Medulla oblongata (tissue), 1 donor: ENCODE results near the gene PRR16.

Source experiments
- DNase-seq: peaks from one replicate; pipeline ENCODE4 v3.0.0-alpha.2; 2015; ENCODE audit errors: extremely low spot score

PRR16 gene

DNA sequence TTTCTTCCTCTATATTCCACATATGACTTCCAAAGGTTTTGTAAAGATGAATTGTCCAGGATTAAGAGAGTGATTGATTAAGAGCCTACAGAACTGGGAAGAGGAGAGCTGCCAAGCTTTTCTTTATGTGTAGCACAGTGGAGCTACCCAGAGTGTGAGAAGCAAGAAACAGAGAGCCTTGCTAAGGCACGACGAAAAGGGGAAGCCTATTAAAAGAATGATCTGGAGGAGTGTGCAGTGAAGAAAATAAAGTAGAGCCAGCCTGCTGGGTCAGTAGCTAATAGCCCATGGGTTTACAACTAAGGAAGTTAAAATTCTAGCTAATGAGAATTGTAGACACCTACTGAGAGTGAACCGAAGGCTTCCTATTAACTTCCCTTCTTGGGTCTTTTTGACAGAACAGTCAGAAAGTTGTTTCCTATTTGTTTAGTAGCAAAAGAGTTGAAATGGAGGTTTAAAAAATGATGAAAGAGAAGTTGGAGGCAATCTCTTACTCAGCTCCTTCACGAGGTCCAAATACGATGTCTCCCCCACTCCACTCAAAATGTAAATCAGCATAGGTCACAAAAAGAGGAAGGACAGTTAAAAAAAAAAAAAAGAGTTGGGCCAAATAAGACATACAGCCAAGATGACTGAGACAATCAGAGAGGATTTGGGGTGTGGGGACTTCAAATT, 957 bp upstream of the PRR16 start:
- peak; percentile 18 for DNase-seq

DNA sequence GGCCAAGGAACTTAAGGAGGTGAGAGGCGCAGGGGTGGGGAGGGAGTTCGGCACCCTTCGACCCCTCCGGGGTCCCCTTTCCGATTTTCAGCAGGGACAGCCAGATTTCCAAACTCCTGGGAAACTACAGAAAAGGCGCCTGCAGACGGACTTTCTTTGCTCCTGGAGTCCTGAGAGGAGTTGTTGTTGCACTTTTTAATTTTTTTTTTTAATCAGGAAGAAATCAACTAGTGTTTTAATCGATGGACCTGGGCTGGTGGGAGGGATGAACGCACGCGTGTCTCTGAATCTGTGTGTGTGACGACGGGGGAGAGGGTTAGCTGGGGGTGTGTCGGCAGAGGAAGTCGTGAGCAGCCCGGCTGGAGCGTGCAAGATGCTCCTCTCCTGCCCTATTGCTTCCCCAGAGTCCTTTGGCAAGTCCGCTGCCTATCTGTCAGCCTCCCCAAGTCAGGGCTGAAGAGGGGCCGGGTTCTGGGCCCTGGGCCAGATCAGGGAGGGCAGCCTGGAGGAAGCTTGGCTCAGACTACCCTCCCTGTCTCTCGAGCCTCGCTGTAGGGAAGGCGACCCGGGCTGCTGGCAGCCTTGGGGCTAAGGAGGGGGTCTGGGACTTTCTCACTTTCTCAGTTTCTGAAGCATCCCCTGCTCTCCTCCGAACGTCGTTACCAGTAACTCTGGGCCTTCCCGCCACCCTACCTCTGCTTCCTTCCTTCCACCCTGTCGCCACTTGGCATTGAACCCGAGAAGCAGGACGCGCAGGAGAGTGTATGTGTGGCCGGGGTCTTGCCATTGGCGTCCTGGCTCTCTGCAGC, 731 bp downstream of the PRR16 start:
- peak; percentile 30 for DNase-seq

DNA sequence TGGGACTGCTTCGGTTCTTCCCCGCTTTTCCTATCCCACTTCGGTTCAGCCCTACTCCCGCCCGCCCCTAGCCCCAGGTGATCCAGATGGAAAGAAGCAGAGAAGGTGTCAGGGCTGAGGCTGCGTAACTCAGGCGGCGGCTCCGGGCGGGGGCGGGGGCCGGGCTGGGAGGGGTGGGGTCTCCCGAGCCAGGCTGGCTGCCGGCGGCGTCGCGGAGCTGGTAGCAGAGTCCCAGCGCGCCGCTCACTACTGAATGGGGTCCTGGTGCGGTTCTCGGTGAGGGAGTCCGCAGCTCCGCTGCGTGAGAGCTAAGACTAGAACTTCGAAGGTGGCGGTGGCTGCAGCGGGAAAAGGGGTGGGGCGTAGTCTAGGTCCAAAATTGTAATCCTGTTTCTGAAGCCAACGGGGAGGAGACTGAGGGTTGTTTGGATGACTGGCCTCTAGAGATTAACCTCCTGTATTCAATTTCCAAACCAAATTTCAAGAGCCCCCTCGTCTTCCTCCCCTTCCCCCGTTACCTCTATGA, 1.4 kb downstream of the PRR16 start:
- DNase-seq = peak; percentile 19

DNA sequence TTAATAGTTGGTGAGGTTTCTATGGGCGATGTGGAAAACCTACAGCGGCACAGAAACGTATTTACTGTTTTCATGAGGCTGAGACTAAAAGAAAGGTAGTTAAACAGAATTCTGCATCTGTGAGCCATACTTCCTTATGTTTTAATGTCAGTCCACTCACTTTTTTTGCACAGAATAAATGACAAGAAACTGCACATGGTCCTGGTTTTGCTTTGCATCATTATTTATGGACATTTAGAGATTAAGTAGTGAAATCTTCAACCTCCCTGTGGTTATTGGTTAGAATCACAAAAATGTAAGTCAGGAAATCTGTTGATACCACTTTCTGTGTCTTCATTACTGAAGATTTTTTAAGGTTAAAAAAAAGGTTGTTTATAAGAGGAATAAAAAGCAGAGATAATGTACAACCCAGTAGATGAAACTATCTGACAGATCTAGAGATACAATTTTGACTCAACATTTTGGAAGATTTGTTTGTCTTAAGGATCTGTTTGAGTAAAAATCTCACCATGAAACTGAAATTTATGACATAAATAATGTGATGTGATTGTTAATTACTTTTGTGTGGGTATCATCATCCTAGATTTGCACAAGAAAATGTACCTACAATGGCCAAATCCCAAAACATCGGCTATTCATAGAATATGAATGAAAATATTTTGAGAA, 2.4 kb downstream of the PRR16 start:
- DNase-seq = no peak

DNA sequence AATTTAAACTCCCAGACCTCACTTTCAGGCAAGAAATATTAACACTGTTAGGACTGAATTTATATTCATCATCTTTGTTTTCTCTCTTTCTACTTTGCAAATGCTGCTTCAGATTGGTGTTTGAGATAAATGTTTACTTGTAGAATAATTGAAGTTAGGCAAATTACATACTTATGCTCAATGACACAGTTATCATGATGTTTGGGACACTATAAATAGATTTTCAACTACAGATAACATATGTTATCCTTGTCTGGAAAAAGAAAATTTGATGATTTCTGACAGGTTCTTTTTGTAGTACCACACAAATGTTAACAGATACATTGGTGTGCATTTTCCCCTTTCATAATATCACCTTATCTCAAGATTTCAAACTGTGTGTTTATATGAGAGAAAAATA, 7.9 kb downstream of the PRR16 start:
- no peak for DNase-seq

DNA sequence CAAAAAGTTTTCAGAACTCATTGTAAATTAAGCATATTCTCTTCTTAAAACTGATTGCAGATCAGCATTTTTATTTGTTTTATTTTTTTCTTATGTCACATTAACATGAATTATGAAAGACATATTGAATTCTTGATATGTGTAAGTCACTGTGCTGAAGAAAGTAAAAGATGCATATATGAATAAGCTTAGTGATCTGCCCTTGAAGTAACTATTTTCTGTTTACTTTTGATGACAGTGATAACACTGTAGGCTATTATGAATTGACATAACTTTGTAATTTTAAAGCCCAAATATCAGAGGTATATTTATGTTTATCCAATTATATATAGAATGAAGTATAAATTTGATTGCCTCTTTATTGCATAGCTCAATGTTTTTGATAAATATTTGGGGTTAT, 8.8 kb downstream of the PRR16 start:
- no peak for DNase-seq

DNA sequence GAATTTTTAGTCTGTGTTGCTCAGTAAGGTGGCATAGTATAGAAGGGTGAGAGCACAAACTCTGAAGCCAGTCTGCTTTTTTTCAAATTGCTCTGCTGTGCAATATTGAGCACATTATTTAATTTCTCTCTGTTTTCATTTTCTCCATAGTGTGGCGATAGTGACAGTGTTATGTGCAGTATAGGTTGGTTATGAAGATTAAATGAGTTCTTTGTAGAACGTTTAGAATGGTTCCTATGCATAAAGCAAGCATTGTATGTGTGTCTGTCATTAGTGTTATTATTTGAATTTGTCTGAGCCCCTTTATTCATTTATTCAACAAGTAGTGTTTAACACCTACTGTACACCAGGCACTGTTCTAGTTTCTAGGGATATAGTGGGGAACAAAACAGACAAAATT, 9.2 kb downstream of the PRR16 start:
- no peak for DNase-seq

DNA sequence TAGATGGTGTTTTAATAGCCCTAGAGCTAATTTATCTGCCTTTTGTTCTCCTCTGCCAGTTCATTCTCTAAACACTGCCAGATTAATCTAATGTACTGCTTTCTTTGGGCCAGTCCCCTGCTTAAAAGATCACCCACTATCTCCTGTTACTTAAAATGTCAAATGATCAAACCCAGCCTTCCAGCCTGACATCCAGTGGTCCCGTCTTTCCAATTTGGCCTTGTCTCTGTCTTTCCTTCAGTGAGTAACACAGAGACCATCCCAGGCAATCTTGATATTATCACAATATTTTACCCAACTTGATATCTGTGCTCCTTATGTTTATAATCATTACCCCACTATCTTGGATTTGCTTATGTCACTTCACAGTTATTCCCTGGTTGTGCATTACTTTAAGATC, 12.0 kb downstream of the PRR16 start:
- no peak for DNase-seq

DNA sequence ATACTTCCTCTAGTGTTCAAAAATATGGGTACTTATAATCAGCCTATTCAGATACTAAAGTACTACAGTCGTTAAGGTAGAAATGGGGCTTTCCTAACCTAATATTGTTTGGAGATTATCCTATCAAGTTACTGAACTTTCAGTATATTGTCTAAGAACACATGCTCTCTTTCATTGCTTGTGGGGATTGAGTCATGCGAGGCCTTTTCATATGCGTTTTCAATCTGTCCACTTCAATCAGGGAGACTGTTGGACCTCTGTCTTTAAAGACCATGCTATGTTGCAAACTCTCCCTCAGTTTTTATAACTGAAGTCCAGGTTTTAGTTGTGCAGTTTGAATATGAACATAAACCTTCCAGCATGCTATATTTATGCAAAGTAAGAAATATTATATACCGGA, 15.0 kb downstream of the PRR16 start:
- no peak for DNase-seq

DNA sequence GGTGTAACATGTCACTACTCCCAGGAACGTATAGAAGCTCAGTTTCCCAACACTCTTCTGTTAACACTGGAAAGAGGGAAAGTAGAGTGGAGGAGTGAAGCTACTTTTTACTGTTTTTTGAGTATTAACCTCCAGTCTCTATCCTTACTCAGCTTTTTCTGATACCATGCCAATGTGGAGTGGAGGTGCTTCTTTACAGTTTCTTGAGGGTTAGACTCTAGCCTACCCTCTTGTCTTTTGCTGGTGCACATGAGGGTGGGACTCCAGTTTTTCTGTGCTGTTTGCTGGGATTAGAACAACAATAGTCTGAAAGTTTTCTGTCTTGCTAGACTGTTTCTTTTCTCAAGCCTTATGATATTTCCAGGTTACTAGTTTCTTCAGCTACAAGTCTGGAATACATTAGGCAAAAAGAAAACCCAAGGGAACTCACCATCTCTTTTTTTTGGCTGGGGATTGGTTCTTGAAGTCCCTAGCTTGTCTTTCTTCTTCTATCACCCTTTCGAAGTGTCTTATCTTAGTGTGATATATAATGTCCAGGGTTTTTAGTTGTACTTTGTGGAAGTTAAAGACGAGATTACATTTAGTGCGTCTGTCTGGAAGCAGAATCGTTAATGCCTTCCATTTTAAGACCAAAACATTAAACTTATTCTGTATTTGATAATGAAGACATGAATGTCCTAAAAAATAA, 35.9 kb downstream of the PRR16 start:
- DNase-seq = no peak

DNA sequence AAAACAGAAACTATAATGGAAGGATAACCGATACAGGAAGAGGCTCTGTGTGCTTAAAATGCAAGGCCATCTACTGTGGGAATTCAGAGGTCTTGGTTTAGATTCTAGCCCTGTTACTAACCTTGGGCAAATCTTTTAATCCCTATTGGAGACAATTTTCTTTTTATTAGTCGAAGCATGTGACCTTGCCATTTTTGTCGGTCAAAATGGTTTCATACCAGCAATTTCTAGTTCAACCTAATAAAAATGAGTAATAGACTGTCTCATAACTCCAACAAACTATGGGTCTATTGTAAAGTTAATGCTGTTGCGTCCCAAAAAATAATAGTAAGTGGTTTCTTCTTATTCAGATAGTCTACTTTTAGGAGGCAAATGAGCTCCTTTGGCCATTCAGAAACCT, 38.4 kb downstream of the PRR16 start:
- no peak for DNase-seq

DNA sequence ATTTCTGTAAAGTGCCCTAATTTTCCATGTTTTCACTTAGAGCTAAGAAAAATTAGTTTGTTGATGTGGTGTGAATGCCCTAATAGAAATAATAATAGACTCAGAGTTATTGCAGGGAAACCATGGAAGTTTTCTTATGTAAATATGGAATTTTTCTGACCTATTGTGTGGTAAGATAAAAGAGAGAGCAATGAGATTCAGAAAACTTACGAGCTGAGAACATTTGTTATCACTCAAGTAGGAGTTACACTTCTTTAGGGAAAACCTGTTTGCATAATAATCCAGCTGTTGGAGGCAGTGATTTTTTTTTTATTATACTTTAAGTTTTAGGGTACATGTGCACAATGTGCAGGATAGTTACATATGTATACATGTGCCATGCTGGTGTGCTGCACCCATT, 39.2 kb downstream of the PRR16 start:
- no peak for DNase-seq

DNA sequence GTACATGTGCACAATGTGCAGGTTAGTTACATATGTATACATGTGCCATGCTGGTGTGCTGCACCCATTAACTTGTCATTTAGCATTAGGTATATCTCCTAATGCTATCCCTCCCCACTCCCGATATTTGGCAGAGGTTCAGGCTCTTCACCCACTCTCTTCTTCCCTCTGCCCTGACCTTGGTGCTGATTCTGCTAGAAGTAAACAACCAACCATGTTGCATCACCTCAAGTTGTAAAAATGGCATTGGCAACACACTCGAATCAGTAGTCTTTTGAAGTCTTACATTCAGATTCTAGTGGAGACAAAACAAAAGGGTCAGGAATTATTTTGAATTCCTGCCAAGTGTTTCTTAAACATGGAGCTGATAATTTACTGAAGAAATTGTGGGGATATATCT, 40.0 kb downstream of the PRR16 start:
- no peak for DNase-seq

DNA sequence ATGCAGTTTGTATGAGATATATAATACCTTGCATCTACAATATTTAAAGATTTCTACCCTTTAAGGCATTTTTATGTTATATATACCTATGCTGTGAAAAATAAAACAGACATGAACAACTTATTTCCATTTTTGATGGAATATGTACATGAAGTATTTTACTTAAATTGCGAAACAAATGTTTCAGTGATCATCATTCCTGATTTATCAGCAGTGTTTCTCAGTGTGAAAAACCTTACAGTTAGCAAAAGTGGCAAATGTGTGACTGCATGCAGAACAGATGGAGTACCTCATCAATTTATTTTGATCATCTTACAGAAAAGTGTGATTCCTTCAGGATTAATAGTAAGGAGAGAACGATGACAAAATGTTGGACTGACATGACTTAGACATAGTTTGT, 43.1 kb downstream of the PRR16 start:
- DNase-seq = no peak

DNA sequence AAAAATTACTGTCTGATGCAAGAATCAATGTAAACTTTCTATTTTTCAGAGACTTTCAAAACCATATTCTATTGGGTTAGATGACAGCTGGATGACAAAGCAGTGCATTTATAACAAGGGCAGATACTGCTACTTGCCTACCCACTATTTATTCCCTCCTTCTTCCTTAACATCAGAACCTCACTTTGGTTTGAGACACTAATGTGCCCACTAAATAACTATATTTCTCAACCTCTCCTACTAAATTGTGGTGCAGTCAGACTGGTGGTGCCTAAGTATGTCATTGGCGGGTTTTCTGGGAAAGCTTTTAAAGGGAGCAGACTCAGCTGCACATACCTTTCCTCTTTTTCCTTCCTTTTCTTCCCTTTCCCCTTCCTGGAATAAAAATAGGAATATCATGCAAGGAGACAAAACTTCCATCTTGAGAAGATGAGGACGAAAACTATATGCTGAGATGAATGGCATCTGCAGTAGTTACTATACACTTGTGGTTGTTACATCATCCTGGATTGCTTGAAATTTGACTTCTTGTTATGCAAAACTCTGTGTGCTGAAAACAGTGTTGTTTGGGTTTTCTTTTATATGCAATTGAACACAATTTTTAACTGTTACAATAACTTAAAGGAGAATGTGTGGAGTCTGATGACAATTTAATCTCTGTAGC, 43.8 kb downstream of the PRR16 start:
- no peak for DNase-seq

DNA sequence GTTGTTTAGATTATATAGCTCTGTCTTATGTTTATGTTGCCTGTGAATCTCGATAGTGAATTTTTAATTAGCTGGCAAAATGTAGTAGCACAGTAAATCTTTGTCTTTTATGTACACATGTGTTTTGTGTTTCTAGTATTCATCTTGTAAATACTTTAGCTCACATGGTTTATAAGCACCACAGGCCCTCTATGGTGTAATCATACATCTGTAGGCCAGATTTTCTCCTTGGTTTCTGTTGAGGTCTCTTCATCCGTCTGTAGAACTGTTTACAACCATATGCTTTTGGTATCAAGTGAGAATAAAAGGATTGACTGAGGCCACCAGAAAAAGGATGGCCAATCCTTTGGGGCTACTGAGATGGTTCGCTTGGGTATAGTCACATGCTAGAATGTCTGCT, 45.0 kb downstream of the PRR16 start:
- DNase-seq = no peak

DNA sequence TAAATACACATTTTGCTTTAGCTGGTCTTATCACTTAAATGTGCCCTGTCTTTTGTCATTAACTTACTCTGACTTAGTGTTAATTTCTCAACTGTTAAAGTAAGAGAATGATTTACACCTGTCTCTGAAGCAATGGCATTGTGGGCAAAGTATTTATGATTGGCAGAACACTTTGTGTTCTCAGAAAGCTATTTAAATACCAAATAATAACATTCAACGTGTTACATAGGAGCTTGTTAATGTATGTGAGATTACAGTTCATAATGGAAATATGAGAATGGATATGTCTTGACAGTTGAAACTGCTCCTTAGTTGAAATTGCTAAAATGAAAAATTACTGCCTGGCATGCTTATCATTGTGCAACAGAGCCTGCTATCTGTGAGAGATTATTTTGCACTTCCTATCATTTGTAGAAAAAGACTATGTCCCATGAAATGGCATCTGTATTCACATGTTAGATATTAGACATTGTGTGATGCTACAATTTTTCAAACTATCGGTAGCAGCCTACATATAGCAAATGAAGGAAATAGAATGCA, 46.1 kb downstream of the PRR16 start:
- no peak for DNase-seq

DNA sequence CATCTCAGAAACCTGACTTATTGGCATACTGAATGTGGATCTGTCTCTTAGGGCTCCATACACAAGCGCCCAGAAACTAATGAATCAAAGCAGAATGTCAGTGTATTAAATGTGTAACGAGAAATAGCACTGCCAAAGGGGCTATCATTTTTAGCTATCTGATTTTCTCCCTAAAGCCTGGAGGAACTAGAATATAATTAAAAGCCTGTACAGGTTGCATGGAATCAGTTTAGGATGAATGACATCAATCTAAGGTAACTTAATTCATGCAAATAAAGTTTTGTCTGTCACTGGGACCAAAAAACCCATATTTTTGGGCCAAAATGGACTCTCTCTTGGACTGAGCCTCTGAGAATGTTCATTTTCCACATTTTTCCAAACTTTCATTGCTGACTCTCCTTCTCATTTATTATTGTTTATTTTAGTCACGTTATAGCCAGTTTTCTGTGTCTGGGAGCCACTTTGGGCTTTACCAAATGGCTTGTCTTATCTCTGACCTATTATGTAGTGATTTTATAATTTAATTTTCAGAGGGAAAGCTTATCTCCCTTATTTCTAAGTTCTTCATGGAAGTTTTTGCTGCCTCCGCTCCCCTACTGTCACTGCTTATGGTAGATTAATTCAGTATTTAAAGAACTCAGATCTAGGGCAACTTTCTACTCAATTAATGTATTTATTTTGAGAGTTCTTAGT, 47.0 kb downstream of the PRR16 start:
- DNase-seq = no peak

DNA sequence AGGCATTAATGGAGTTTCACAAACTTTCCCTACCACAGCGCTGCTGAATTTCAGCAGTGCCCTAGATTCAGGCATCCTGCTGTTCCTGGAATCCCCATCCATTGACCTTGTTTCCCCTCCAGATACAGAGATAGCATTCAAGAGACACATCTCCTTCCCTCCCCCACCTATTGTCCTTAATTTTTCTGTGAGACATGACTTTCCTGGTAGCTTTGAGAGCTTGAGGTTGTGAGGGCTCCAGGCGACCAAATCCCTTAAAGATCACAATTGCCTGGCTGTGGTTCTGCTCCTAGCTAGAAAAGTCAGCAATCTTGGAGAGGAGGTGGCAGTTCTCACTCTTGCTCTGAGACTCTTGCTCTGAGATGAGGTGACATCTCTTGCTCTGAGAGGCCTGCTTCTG, 48.0 kb downstream of the PRR16 start:
- no peak for DNase-seq

DNA sequence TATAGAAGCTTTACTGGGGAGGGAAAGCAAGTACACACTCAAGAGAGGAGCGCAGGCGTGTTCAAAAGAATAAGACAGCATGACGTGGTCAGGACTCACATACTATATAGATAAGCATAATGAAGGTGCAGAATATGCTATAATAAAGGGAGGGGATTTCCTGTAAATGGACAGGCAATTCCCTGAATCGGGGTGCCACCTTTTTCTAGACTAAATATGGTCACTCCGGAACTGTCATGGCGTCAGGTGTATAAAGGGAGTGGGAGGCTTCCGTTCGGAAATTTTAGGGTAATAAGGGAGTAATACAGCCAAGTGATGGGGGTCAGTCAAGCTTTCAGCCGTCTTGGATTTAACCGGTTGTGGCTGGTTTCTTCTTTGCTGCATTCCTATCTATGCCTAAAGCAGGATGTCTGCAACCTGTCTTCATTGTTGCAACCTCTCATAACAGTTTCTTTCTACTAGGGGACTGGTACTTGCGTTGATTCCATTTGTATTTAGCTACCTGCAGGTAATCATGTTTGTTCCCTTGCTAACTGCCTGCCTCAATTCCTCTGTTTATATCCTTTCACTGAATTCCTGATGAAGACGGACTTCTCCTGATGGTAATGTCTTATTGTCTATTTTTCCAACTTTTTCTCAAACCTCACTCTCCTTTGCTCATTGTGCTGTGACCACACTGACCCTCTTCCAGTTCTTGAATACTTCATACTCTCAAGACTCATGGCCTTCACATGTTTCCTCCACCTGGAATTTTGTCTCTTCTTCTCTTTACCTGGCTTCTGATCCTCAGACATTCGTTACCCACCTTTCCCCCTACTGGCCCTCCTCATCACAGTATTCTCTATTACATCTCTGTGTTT, 48.9 kb downstream of the PRR16 start:
- DNase-seq = no peak
